ENCODE data around the gene TMEM179. TPM values are rescaled to one million over a fixed set of nuclear protein-coding genes. Genes with fewer than 3 reads are reported as not detected.

The TMEM179 gene
- total RNA-seq, 2 donors from 2014 or later = 1.4 to 6.0 TPM

DNA sequence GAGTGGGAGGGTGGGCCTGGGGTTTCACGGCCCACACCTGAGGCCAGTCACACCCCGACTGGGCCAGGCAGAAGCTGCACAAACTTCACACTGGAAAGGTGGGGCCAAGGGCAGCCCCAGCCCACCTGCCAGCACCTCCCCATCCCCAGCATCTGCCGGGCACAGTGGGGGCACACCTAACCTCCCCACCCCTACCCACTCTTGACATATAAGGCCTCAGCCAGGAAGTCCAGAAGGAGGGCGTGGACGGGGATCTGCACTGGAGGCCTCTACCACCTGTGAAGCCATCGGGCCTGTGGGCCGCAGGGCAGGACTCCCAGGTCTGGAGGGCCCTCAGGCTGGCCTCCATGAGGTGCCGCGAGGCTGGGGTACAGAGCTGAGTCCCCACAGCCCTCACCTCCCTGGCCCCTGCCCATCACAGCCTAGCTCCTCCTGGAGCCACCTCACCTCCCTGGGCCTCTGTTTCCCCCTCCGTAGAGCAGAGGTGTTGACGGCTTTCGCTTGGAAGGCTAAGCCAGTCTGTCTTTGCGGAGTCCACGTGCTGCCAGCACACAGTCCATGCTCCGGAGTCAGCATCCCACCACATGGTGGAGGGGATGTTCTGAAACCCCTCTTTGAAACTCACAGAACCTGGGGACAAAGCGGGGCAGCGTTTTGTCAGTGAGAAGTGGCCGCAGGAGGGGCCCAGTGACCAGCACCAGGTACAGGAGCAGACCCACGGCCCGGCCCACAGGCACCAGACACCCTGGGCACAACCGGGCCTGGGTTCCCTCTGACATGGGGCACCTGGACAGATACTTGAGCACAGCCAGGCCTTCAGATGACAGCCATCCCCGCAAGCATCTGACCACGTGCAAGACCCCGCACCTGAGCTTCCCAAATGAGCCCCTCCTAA is 46.7 kb upstream of the TMEM179 start:
- intact Hi-C loops (cut with DNase I) = loop anchor here (1.0 kb wide), 1 partner anchor 57 kb away; no protein-coding TSS in a partner anchor
- Histone ChIP-seq H3K9me3 (no peaks in the 10 kb centered on the region), H3K27me3 (replicated peaks; ENCODE audit: insufficient read depth) (no peaks in the 10 kb centered on the region), H3K36me3 (no peaks in the 10 kb centered on the region), H3K4me3 (no peak overlapping the region), H3K4me1 (replicated peaks) (no peaks in the 10 kb centered on the region), H3K27ac (no peak overlapping the region)
- no peak for DNase-seq (ENCODE audit: low spot score)
- WGBS = 86% methylated on average over 24 of the region's 24 CpGs
- TF ChIP-seq POLR2A (IDR thresholded peaks at IDR 0.05) = no peak
- TF ChIP-seq POLR2AphosphoS5 (IDR thresholded peaks at IDR 0.05) = no peak
- TF ChIP-seq, protein P1, sequence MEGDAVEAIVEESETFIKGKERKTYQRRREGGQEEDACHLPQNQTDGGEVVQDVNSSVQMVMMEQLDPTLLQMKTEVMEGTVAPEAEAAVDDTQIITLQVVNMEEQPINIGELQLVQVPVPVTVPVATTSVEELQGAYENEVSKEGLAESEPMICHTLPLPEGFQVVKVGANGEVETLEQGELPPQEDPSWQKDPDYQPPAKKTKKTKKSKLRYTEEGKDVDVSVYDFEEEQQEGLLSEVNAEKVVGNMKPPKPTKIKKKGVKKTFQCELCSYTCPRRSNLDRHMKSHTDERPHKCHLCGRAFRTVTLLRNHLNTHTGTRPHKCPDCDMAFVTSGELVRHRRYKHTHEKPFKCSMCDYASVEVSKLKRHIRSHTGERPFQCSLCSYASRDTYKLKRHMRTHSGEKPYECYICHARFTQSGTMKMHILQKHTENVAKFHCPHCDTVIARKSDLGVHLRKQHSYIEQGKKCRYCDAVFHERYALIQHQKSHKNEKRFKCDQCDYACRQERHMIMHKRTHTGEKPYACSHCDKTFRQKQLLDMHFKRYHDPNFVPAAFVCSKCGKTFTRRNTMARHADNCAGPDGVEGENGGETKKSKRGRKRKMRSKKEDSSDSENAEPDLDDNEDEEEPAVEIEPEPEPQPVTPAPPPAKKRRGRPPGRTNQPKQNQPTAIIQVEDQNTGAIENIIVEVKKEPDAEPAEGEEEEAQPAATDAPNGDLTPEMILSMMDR (IDR thresholded peaks at IDR 0.05) = no peak

DNA sequence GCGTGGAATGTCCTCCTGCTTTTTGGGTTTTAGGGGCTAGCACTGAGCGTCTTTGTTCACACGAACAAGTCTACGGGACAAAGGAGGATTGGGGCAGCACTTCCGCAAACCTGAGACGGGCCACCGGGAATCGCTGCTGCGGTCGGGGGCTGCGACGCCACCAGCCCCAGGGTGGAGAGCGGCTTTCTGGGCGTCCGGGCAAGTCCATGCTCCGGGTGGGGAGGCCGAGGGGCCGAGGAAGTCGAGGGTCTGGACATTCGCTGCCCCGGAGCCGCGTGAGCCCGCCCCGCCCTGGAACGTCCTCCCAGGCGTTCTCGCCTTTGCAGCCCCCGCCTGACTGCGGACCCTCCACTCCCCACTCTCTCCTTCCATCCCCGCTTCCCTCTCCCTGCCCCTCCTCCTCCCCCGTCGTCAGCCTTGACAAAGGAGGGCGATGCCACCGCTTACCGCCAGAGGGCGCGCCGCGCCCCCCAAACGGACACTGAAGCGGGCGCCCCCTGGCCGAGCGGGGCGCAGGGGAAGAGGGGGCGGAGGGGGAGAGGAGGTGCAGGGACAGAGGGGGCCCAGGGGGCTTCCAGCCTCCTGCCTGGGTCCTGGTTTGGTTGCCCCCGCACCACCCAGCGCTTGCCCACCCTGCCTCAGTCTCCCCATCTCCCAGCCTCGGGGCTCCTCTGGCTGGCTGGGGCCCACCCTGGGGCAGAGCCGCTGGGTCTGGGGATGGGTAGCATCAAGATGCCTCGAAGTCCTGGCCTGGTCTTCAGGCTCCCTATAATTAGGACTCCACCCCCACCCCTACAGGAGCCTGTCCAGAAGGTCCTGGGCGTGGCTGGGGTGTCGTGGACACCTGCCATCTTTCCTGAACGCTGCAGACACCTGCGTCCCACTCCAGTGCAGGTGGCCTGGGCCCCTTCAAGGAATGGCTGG is 45.7 kb upstream of the TMEM179 start:
- Histone ChIP-seq H3K27ac (no peak overlapping the region), H3K27me3 (replicated peaks; ENCODE audit: insufficient read depth) (no peaks in the 10 kb centered on the region), H3K4me1 (replicated peaks) (no peaks in the 10 kb centered on the region), H3K4me3 (peak overlapping the region in 1 of 2 donors; percentile 28), H3K9me3 (no peaks in the 10 kb centered on the region), H3K36me3 (no peaks in the 10 kb centered on the region)
- DNase-seq (ENCODE audit: low spot score) = peak; percentile 36
- intact Hi-C loops (cut with DNase I) = loop anchor here (1.0 kb wide), 1 partner anchor 58 kb away; no protein-coding TSS in a partner anchor
- TF ChIP-seq, protein P1 (IDR thresholded peaks at IDR 0.05) = peak; percentile 90 to 98 (median 92)
- TF ChIP-seq POLR2AphosphoS5 (IDR thresholded peaks at IDR 0.05) = no peak
- 8% methylated on average over 52 of the region's 56 CpGs for WGBS

DNA sequence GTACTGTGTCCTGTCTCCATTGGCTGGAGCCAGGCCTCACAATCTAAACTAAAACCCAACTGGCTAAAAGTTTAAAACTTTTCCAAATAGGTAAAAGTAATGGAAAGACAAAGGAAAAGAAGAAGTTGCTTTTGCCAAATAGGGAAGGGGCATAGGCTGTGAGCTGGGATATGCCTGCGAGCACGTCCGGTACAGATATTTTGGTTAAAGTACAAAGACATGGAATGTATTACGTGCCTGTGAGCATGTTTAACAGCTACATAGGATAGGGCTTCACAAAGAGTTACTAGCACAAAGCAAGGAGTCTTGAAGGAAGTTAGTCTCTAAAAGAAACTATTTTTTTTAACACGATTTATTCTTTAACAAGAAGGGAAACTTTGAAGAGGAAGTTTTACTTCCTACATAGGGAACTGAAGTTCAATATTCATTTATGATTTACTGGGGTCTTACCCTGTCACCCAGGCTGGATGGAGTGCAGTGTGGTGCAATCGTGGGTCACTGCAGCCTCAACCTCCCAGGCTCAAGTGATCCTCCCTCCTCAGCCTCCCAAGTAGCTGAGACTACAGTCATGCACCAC is 43.0 kb upstream of the TMEM179 start:
- WGBS = 74% methylated on average over 6 of the region's 6 CpGs

DNA sequence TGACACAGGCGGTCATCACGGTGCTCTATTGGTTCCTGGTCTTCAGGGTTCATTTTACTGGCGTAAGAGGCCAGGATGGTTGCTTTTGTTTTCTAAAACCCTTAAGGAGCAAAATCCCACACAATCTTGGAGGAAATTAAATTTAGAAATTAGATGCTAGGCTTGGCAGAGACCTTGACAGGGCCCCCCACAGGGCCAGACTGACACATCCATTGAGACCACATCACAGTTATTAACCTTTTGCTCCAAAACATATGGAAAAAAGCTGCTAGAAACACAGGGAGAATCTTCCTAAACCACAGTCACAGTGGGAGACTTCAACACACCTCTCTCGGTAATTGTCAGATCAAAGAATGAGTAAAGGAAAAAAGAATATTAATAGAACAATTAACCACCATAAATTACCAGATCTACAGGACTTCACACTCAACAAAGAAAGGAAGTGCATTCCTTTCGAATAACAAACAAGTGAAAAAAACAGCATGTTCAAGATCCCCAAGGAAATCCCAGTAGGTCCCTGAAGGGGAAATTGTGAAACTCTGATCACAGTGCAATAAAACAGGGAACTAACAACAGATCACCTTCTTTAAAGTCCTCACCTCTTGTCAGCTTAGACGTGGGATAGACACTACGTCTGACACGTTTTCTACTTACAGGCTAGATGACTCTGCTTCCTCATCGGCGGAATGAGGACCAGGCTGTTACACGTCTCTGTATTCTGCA is 40.2 kb upstream of the TMEM179 start:
- Histone ChIP-seq H3K36me3 (no peaks in the 10 kb centered on the region), H3K27ac (no peak overlapping the region), H3K9me3 (no peaks in the 10 kb centered on the region), H3K27me3 (replicated peaks; ENCODE audit: insufficient read depth) (no peaks in the 10 kb centered on the region), H3K4me1 (replicated peaks) (no peaks in the 10 kb centered on the region), H3K4me3 (no peak overlapping the region)
- TF ChIP-seq POLR2AphosphoS5 (IDR thresholded peaks at IDR 0.05) (no peak), POLR2A (IDR thresholded peaks at IDR 0.05) (no peak)
- TF ChIP-seq, protein P1 (IDR thresholded peaks at IDR 0.05) = no peak
- 64% methylated on average over 11 of the region's 11 CpGs for WGBS
- intact Hi-C loops (cut with DNase I) = no loop called here
- no peak for DNase-seq (ENCODE audit: low spot score)

More for the DNA sequence above, 43.0 kb upstream of the TMEM179 start:
- intact Hi-C loops (cut with DNase I) = no loop called here
- H3K27me3 ChIP-seq (replicated peaks; ENCODE audit: insufficient read depth) = no peaks in the 10 kb centered on the region
- no peak overlapping the region for H3K4me3 ChIP-seq
- no peak for DNase-seq (ENCODE audit: low spot score)
- no peaks in the 10 kb centered on the region for H3K9me3 ChIP-seq
- H3K4me1 ChIP-seq (replicated peaks) = no peaks in the 10 kb centered on the region
- H3K36me3 ChIP-seq = no peaks in the 10 kb centered on the region
- no peak overlapping the region for H3K27ac ChIP-seq
- TF ChIP-seq POLR2A (IDR thresholded peaks at IDR 0.05) (no peak), POLR2AphosphoS5 (IDR thresholded peaks at IDR 0.05) (no peak)
- TF ChIP-seq, protein P1 (IDR thresholded peaks at IDR 0.05) = no peak
